ENCODE results near the gene ZNF385D. TPM values are rescaled to one million over a fixed set of nuclear protein-coding genes. Genes with fewer than 3 reads are reported as not detected.

Gene ZNF385D
- total RNA-seq, 1 experiment from 2014 or later, result 9.6 TPM

DNA sequence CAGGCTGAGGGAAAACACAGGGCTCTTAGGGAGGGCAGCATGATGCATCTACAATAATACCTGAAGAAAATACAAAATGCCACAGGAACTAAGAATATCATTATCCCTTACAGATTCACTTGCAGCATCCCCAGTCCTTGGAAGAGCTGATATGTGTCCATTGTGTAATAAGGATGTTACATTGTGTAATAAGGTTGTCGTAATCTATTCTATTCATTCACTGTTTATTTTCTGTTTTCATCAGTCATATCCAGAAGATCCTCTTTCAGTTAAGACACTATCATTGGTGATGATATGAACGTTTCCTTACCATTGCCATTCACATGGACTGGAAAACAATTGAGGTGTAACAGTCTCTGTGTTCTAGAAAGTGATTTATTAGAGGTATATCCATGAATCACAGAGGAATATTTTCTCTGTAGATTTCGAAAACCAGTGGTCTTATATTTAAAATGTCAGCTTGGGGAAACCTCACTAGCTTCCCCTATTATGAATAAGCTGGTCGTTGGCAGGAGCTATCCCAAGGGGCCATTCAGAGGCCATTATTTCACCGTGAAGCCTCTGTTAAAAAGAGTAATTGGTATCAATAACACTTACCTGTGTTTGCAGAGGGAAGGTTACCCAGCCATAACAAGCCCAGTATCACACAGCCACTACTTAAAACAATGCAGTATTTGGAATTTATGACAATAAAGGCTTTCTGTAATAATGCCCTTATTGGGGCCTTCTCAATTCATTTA is 241.1 kb downstream of the ZNF385D start:
- no peaks in the 10 kb centered on the region for H3K9me3 Mint-ChIP-seq
- ATAC-seq, result no peak
- TF ChIP-seq, protein P1, sequence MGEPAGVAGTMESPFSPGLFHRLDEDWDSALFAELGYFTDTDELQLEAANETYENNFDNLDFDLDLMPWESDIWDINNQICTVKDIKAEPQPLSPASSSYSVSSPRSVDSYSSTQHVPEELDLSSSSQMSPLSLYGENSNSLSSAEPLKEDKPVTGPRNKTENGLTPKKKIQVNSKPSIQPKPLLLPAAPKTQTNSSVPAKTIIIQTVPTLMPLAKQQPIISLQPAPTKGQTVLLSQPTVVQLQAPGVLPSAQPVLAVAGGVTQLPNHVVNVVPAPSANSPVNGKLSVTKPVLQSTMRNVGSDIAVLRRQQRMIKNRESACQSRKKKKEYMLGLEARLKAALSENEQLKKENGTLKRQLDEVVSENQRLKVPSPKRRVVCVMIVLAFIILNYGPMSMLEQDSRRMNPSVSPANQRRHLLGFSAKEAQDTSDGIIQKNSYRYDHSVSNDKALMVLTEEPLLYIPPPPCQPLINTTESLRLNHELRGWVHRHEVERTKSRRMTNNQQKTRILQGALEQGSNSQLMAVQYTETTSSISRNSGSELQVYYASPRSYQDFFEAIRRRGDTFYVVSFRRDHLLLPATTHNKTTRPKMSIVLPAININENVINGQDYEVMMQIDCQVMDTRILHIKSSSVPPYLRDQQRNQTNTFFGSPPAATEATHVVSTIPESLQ (CRISPR knock-in tag; IDR thresholded peaks at IDR 0.05), result no peak
- TF ChIP-seq OVOL2 (CRISPR knock-in tag; IDR thresholded peaks at IDR 0.05; ENCODE audit: borderline replicate concordance) (no peak), TP53 (CRISPR knock-in tag; IDR thresholded peaks at IDR 0.05) (no peak), SMAD3 (CRISPR knock-in tag; IDR thresholded peaks at IDR 0.05; ENCODE audit: borderline replicate concordance) (no peak), GTF2I (CRISPR knock-in tag; conservative IDR thresholded peaks at IDR 0.05) (no peak), PRRX2 (CRISPR knock-in tag; IDR thresholded peaks at IDR 0.05) (no peak), ESRRA (CRISPR knock-in tag; IDR thresholded peaks at IDR 0.05; ENCODE audit: borderline replicate concordance) (no peak), GRHL2 (CRISPR knock-in tag; IDR thresholded peaks at IDR 0.05; ENCODE audit: insufficient replicate concordance, severe bottlenecking) (no peak), NR1H2 (CRISPR knock-in tag; IDR thresholded peaks at IDR 0.05) (no peak)
- TF ChIP-seq, protein P2, sequence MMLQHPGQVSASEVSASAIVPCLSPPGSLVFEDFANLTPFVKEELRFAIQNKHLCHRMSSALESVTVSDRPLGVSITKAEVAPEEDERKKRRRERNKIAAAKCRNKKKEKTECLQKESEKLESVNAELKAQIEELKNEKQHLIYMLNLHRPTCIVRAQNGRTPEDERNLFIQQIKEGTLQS (CRISPR knock-in tag; conservative IDR thresholded peaks at IDR 0.05), result no peak
- TF ChIP-seq, protein P3, sequence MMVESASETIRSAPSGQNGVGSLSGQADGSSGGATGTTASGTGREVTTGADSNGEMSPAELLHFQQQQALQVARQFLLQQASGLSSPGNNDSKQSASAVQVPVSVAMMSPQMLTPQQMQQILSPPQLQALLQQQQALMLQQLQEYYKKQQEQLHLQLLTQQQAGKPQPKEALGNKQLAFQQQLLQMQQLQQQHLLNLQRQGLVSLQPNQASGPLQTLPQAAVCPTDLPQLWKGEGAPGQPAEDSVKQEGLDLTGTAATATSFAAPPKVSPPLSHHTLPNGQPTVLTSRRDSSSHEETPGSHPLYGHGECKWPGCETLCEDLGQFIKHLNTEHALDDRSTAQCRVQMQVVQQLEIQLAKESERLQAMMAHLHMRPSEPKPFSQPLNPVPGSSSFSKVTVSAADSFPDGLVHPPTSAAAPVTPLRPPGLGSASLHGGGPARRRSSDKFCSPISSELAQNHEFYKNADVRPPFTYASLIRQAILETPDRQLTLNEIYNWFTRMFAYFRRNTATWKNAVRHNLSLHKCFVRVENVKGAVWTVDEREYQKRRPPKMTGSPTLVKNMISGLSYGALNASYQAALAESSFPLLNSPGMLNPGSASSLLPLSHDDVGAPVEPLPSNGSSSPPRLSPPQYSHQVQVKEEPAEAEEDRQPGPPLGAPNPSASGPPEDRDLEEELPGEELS (CRISPR knock-in tag; IDR thresholded peaks at IDR 0.05), result no peak
- TF ChIP-seq, protein P4, sequence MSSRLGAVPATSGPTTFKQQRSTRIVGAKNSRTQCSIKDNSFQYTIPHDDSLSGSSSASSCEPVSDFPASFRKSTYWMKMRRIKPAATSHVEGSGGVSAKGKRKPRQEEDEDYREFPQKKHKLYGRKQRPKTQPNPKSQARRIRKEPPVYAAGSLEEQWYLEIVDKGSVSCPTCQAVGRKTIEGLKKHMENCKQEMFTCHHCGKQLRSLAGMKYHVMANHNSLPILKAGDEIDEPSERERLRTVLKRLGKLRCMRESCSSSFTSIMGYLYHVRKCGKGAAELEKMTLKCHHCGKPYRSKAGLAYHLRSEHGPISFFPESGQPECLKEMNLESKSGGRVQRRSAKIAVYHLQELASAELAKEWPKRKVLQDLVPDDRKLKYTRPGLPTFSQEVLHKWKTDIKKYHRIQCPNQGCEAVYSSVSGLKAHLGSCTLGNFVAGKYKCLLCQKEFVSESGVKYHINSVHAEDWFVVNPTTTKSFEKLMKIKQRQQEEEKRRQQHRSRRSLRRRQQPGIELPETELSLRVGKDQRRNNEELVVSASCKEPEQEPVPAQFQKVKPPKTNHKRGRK (CRISPR knock-in tag; IDR thresholded peaks at IDR 0.05; ENCODE audit: borderline replicate concordance), result no peak
- TF ChIP-seq, protein P5, sequence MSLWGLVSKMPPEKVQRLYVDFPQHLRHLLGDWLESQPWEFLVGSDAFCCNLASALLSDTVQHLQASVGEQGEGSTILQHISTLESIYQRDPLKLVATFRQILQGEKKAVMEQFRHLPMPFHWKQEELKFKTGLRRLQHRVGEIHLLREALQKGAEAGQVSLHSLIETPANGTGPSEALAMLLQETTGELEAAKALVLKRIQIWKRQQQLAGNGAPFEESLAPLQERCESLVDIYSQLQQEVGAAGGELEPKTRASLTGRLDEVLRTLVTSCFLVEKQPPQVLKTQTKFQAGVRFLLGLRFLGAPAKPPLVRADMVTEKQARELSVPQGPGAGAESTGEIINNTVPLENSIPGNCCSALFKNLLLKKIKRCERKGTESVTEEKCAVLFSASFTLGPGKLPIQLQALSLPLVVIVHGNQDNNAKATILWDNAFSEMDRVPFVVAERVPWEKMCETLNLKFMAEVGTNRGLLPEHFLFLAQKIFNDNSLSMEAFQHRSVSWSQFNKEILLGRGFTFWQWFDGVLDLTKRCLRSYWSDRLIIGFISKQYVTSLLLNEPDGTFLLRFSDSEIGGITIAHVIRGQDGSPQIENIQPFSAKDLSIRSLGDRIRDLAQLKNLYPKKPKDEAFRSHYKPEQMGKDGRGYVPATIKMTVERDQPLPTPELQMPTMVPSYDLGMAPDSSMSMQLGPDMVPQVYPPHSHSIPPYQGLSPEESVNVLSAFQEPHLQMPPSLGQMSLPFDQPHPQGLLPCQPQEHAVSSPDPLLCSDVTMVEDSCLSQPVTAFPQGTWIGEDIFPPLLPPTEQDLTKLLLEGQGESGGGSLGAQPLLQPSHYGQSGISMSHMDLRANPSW (CRISPR knock-in tag; conservative IDR thresholded peaks at IDR 0.05; ENCODE audit: low read depth), result no peak
- ChIA-PET CTCF (no interaction called here), POLR2A (no interaction called here)
- no peaks in the 10 kb centered on the region for H3K36me3 Mint-ChIP-seq
- H3K4me3 Mint-ChIP-seq, result no peak overlapping the region
- no peaks in the 10 kb centered on the region for H3K4me1 Mint-ChIP-seq
- no peaks in the 10 kb centered on the region for H3K27me3 Mint-ChIP-seq (ENCODE audit: low read depth)
- DNase-seq (ENCODE audit: low spot score), result no peak
- no peak overlapping the region for H3K27ac Mint-ChIP-seq

DNA sequence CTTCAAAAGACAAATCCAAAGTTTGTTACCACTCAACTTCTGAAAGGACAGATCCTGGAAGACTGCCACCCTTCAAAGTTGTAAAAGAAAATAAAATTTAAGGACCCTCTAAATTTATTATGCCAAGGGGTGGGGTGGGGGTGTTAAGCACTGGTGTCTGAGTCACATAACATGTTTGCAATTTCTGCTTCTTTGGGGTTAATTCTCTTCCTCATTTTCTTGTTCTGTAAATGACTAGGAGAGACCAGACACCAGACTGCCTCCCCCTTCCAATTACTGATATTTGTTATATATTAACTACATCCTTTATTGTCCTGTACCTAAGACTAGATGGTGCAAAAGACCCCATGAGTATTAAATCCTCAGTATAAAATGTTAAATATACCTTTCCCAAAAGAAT is 242.8 kb downstream of the ZNF385D start:
- H3K36me3 Mint-ChIP-seq, result no peaks in the 10 kb centered on the region
- no peaks in the 10 kb centered on the region for H3K9me3 Mint-ChIP-seq
- no peaks in the 10 kb centered on the region for H3K27me3 Mint-ChIP-seq (ENCODE audit: low read depth)
- ChIA-PET CTCF (no interaction called here), POLR2A (no interaction called here)
- no peak overlapping the region for H3K27ac Mint-ChIP-seq
- peaks cover 5% of the 10 kb centered on the region for H3K4me1 Mint-ChIP-seq
- no peak overlapping the region for H3K4me3 Mint-ChIP-seq
- no peak for ATAC-seq
- DNase-seq (ENCODE audit: low spot score), result no peak
- TF ChIP-seq, protein P6, sequence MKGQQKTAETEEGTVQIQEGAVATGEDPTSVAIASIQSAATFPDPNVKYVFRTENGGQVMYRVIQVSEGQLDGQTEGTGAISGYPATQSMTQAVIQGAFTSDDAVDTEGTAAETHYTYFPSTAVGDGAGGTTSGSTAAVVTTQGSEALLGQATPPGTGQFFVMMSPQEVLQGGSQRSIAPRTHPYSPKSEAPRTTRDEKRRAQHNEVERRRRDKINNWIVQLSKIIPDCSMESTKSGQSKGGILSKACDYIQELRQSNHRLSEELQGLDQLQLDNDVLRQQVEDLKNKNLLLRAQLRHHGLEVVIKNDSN (CRISPR knock-in tag; IDR thresholded peaks at IDR 0.05), result no peak
- TF ChIP-seq, protein P7, sequence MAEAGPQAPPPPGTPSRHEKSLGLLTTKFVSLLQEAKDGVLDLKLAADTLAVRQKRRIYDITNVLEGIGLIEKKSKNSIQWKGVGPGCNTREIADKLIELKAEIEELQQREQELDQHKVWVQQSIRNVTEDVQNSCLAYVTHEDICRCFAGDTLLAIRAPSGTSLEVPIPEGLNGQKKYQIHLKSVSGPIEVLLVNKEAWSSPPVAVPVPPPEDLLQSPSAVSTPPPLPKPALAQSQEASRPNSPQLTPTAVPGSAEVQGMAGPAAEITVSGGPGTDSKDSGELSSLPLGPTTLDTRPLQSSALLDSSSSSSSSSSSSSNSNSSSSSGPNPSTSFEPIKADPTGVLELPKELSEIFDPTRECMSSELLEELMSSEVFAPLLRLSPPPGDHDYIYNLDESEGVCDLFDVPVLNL (CRISPR knock-in tag; IDR thresholded peaks at IDR 0.05; ENCODE audit: borderline replicate concordance, low read depth), result no peak
- no peak for TF ChIP-seq RELA (CRISPR knock-in tag; IDR thresholded peaks at IDR 0.05; ENCODE audit: borderline replicate concordance)
- no peak for TF ChIP-seq TEAD4 (CRISPR knock-in tag; IDR thresholded peaks at IDR 0.05)
- TF ChIP-seq, protein P8, sequence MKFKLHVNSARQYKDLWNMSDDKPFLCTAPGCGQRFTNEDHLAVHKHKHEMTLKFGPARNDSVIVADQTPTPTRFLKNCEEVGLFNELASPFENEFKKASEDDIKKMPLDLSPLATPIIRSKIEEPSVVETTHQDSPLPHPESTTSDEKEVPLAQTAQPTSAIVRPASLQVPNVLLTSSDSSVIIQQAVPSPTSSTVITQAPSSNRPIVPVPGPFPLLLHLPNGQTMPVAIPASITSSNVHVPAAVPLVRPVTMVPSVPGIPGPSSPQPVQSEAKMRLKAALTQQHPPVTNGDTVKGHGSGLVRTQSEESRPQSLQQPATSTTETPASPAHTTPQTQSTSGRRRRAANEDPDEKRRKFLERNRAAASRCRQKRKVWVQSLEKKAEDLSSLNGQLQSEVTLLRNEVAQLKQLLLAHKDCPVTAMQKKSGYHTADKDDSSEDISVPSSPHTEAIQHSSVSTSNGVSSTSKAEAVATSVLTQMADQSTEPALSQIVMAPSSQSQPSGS (CRISPR knock-in tag; IDR thresholded peaks at IDR 0.05; ENCODE audit: borderline replicate concordance, low read depth), result no peak
- no peak for TF ChIP-seq PRRX2 (CRISPR knock-in tag; IDR thresholded peaks at IDR 0.05)
- TF ChIP-seq, protein P9, sequence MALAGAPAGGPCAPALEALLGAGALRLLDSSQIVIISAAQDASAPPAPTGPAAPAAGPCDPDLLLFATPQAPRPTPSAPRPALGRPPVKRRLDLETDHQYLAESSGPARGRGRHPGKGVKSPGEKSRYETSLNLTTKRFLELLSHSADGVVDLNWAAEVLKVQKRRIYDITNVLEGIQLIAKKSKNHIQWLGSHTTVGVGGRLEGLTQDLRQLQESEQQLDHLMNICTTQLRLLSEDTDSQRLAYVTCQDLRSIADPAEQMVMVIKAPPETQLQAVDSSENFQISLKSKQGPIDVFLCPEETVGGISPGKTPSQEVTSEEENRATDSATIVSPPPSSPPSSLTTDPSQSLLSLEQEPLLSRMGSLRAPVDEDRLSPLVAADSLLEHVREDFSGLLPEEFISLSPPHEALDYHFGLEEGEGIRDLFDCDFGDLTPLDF (CRISPR knock-in tag; IDR thresholded peaks at IDR 0.05), result no peak
